ENCODE measurements around the gene FABP3. TPM values are rescaled to one million over a fixed set of nuclear protein-coding genes. Genes with fewer than 3 reads are reported as not detected.

FABP3 gene
- polyA plus RNA-seq (2014; cell fraction: cytosol; rRNA removed) = 1.2 and 7.3 TPM in 2 replicates
- polyA plus RNA-seq (2014; cell fraction: nucleus; rRNA removed) = 0.74 TPM in 1 of 2 replicates, not detected in the other

DNA sequence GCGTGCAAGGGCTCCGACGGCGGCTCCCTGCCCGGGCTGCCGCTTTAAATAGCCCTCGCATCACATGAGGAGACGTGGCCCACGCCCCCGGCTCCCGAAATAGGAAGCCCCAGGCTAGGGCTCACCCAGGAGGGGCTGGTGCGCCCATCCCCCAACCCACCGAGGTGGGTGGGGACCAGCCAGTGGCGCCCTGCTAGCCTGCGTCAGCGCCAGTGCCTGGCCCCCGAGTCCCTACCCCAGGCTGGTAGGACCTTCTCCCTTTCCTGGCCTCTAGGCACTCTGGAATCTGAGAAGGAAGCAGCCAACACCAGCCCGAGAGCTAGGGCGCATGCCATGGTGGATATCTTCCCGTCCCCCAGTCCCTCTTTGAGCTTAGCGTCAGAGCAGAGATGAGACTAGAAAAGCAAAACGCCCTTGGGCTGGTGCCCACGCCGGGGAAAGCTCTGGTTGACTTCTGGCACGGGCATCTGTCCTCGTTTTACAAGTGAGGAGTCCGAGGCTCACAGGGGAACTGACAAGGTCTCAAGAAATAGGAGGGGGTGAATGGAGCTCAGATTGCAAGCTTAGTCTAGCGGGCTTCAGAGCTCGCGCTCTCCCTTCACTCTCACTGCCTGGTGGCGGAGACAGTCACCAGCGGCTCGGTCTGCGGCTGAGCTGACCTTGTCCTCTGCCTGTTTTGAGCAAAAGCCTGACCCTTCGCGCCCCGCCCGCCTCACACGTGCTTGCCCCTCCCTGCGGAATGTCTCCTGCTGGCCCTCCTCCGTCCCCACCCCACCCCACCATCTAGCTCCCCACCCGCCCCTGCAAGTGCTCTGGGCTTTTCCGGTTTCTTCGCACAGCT lies at the start of gene FABP3:
FABP3 (minus strand) TSS at position 21 of the 841 bp plus-strand sequence. CDS start 62 bp downstream, outside the sequence.
- peak; percentile 53 for DNase-seq (ENCODE audit: low spot score)

DNA sequence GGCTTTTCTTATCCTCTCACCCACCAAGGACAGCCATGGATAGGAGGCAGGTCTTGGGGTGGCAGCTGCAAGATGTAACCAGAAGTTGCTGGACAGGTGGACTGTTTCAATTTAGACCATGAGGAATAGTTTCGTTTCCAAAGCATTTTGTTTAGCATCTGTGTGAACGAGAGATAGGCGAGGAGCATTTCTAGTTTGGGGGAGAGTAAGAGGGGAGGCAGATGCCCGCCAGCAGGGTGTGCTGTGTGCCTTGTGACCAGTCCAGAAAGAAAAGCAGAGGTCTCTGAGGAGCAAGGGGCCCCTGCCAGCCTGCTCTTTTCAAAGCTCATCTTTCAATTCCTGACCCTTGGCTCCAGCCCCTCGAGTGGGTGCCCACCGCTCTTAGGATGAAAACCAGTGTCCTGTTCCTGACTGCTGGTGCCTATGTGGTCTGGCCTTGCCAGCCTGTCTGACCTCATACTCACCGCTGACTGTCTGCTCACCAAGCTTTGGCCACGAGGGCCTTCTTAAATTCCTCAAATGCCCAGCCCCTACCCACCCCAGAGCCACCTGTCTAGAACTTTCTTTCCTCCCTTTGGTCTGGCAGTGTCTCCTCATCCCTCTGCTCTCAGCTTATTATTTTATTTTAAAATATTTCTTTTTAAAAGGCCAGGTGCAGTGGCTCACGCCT lies 48.6 kb upstream of the FABP3 start:
- peak; percentile 32 for DNase-seq (ENCODE audit: low spot score)

DNA sequence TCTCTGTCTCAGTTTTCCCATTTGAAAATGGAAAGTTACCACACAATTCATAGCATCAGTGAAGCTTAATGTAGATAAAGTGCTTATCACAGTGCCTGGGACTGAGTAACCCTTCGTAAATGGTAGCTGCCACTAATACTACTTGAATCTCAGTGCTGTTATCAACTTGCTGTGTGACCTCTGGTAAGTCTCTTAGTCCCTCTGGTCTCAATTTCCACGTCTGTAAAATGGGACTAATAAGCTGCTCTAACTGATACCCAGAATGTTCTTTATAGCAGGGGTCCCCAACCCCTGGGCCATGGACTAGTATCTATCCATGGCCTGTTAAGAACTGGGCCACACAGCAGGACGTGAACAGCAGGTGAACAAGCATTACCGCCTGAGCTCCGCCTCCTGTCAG lies 47.8 kb upstream of the FABP3 start:
- no peak for DNase-seq (ENCODE audit: low spot score)

DNA sequence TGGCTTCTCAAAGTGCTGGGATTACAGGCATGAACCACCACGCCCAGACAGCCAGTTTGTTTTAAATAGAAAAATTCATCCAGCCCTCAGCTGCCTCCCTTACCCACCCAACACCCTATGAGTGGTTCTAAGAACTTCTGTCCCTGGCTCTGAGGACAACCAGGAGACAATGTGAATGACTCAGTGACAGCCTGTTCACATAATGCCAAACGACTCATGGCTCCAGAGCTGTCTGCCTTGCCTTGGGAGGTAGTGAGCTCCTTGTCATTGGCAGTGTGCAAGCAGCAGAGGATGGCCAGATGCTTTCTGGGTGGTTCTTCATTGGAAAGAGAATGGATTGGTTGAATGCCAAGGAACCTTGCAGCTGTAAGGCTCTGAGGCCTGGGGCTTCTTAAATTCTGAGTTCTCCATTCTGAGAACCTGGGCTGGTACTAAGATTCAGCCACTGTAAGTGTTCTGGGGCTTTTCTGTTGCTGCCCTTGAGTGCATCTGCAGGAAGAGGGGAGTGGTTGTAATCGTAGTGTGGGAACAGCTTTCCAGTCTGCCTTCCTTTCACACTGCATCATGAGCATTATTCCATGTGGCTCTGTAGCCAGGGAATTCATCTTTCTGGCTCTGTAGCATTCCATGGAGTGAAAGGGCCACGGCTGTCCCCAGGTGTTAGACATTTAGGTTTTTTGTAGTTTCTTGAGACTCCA lies 45.9 kb upstream of the FABP3 start:
- no peak for DNase-seq (ENCODE audit: low spot score)

DNA sequence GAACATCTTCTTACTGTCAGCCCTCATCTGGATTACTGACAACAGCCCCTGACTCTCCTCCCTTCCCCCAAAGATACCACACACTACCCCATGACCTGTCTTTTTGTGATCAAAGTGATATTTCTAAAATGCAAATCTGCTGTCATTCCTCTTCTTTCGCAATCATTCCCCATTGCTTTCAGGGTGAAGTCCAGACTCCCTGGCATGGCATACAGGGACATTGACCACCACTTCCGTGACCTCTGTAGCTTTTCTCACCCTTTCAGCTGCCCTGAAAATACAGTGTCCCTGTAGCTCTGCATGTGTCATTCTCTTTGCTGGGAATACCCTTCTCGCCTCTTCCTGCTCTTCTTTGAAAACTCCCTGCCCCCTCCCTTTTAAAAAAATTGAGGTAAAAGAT lies 44.3 kb upstream of the FABP3 start:
- DNase-seq (ENCODE audit: low spot score) = no peak

DNA sequence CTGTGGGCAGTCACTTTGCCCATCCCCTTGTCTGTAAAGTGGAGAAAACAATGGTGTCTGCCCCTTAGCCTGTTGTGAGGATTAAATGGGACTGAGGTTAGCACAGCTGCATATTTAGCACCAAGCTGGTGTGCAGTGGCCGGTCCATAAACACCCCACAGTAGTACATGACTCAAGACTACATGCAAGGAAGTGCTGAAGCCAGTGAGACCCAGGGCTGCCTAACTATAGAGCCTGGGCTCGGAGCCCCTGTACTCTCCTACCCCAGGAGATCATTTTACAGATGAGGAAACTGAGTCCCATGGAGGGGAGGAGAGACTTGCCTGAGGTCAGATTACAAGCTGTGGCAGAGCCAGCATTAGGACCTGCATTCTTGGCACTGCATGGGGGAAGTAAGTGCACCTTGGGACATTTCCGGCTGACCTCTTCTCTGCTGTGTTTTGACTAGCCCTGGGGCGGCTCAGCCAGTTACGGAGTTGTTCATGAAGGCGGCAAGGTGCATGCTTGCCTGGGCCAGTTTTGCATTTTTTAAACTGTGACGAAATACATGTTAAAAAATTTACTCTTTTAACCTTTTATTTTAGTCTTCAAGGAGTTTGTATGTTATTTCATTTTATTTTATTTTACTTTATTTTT lies 43.3 kb upstream of the FABP3 start:
- no peak for DNase-seq (ENCODE audit: low spot score)

DNA sequence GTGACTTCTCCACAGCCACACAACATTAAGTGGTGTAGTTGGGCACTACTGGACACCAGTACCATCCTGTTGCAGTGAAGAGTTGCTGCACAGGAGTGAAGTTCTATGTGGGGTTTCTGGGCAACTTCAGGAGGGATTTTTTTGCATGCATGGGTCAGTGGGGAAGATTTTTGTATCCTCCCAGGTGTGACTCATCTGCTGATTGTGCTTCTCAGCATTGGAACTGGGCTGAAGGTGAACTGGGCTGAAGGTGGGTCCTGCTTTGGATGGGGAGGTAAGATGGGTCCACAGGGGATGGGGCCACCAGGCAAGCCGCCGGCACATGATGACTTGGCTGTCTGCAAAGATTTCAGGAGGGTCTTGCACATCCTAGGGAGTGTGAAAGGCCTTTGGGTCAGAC lies 42.8 kb upstream of the FABP3 start:
- no peak for DNase-seq (ENCODE audit: low spot score)

DNA sequence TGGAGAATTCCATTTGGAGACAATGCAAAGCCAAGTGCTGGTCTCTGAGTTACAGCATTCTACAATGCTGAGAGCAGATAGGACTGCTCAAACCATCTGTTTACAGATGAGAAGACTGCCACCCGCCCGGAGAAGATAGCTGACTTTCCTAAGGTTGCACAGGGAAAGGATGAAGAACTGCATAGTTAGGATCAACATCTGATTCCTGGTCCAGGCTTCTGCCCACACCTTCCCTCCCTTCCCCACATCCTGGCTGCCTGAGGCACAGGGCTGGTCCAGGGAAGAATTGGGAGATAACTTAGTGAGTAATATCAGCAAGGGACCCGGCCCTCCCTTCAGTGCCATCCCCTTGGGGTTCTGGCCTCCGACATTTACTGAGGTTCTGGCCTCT lies 42.1 kb upstream of the FABP3 start:
- DNase-seq (ENCODE audit: low spot score) = no peak

DNA sequence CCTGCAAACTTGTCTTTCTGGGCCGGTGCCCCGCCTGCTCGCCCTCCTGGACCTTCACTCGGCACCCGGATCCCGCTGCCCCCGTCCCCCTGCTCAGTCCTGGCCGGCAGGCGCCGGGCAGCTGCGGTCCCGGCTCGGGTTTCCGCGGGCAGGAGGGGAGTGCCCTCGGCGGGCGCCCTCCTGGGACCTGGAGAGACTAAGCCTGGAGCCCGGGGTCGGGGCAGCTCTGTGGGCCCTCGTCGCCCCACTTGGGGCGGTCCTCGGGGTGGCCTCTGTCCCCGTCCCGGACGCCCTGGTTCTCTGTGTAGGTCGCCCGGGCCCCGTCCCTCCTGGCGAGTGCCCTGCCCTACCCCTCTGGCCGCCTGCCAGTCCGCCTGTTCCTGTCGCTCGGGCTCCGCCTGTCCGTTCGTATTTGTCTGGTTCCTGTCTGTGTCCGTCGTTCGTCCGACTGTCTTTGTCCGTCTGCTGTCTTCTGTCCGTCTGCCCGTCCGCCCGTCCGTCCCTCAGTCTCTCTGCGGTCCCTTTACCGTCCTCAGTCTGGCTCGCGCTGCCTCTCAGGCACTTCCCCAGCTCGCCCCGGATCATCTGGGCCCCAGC lies 40.6 kb upstream of the FABP3 start:
- no peak for DNase-seq (ENCODE audit: low spot score)

DNA sequence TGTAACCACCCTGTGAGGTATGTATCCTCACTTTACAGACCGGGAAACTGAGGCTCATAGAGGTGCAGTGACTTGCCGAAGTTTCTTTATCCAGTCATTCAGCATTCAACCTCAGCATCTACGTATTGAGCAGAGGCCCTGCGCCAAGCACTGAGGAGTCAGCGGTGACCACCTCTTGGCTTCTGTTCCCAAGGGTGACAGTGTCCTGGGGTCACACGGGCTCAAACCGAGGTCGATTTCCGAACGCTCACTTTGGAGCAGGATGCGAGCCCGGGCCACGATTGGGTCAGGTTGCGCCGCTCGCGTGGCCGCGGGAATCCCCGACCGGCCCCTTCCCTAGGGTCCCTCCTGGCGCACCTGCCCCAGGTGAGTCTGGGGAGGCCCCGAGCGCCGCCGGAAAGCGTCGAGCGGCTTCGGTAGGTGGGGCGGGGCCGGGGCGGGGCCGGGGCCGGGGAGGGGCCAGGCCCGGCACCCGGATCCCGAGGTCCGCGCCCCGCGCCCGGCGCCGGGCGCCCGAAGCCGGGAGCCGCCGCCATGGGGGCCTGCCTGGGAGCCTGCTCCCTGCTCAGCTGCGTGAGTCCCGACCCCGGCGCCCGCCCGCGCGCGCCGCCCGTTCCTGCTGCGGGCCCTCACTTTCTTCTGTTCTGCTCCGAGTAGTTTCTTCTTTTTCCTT lies 40.0 kb upstream of the FABP3 start, which contains the start of gene SERINC2:
SERINC2 (plus strand) TSS at position 482 of the 673 bp plus-strand sequence; CDS start at position 535, 53 bp downstream.
- DNase-seq (ENCODE audit: low spot score) = no peak

DNA sequence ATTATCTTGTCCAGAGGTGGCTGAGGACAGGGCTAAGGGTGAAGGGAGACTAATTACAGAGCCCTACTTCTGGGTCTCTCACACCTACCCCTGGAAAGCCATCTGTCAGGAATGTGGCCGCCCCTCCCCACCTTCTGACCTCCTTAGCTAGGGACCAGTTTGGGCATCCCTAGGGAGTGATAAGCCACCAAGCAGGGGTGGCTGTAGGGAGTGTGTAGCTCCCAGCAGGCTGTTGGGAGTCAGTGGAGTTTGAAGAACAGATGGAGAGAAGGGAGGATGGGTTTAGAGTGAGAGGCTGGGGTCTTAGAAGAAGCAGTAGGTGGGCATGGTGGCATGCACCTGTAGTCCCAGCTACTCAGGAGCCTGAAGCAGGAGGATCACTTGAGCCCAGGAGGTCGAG lies 39.3 kb upstream of the FABP3 start:
- DNase-seq (ENCODE audit: low spot score) = no peak

DNA sequence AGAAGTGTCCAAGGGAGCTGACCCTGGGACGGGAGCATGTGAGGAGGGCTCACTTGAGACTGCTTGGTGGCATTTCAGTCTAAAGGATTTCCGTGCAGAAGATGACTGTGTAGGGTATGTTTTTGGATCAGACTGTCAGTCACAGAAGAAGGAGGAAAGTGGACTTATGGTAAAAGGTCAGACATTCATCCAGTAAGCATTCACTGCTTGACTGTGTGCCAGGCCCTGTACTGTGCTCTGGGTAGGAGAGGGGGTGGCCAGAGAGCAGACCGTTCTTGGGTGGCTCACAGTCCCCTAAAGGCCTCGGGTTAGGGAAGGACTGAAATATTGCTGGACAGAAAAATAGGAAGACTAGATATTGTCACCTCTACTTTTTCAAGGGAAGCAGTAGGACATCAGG lies 38.0 kb upstream of the FABP3 start:
- no peak for DNase-seq (ENCODE audit: low spot score)

DNA sequence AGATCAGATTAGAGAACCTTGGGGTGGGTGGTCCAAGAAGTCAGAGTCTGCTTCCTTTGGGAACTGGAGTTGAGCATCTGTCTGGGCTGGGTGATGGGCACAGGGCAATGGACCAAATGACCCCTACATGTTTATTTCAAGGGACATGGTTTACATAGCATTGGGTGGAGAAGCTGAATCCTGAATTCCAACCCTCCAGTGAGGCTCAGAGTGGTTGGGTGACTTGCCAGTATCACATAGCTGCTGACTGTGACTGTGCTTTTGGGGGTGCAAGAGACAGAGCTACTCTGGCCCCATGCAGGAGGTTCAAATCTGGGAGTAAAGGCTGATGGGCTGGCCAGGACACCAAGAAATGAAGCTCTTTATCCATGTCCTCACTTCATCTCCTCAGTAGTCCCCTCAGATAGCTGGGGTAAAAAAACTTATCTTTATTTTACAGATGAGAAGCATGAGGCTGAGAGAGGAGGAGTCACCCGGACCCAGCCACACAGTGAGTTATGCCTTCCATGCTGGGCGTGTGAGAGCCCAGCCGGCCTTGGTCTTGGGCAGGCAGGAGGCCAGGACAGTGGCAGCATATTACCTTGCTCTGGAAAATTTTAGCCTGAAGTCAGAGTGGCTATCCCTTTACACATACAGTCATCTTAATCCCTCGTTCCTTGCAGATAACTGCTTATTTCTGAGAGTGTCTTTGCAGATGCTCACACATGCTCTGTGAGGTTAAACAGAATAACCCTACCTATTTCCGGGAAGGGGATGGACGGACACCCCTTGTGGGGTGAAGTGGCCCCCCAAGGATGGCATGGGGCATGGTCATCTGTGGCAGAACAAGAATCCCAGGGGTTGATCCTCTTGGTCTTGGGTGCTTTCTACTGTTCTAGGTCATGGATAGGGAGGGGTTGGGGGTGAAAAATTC lies 37.3 kb upstream of the FABP3 start:
- no peak for DNase-seq (ENCODE audit: low spot score)

DNA sequence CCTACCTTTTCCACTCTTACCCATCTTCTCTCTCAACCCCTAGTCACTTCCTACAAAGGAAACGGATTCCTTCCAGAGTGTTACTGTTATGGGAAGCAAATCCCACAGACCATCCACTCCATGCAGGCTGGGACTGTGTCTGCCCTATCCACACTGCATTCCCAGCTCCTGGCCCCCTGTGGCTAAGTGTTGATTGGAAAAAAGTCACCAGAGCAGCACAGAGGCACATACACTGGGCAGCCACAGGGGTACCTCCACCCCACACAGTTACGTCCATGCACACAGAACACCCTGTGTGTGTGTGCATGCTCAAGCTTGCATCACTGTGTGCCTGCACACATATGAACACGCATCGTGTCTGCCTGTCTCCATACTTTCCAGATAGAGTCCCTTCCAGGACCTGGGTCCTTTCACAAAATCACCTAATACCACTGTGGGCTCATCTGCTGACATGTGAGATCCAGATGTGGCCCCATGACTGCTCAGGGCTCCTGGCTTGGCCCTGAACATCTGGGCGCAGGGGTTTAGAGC lies 36.0 kb upstream of the FABP3 start:
- DNase-seq (ENCODE audit: low spot score) = no peak

DNA sequence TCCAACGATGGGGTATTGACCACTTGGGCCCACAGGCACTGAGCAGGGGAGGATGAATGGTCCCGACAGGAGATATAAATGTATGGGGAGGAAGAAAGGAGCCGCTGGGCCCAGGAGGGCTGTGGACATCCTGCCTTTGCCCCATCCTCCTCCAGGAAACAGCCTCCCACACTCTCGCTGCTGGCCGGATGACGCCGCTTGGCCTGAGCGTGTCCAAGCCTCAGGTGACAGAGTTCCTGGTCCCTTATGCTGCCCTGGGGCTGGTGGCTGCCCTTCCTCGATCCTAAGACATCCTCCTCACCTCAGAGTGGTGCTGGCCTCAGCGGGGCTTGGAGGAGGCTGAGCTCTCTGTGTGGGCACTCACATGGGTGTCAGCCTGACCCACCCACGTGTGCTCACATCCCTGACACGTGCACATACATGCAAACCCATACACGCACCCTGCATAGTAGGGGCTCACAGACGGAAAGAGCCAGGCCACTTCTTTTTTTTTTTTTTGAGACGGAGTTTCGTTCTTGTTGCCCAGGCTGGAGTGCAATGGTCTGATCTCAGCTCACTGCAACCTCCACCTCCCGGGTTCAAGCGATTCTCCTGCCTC lies 34.3 kb upstream of the FABP3 start:
- DNase-seq (ENCODE audit: low spot score) = no peak

DNA sequence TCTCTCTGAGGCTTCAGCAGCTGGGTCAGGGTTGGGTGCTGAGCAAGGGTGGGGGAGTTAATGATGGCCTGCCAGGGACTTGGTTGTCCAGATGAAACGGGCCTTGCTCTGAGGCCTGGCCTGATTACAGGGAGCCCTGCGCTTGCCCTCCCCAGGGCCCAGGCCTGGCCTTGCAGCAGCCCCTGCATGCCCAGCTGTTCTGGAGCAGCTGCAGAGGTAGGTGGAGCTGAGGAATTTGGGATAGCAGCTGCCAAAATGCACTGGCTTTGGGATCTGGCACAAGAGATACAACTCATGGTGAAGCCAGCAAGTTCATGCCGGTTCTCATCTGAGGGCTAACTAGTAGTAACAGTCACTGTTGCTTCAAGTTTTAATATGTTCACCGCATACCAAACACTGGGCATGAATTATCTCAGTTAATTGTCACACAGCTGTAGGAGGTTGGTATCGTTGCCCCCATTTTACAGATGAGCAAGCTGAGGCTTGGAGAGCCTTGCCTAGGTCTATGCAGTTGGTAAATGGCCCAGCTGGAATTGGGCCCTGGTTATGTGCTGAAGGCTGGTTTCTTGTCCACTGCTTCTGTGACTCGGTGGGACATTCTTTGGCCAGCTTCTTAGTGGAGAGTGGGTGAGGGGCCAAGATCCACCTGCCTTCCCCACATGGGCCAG lies 32.8 kb upstream of the FABP3 start:
- DNase-seq (ENCODE audit: low spot score) = no peak

DNA sequence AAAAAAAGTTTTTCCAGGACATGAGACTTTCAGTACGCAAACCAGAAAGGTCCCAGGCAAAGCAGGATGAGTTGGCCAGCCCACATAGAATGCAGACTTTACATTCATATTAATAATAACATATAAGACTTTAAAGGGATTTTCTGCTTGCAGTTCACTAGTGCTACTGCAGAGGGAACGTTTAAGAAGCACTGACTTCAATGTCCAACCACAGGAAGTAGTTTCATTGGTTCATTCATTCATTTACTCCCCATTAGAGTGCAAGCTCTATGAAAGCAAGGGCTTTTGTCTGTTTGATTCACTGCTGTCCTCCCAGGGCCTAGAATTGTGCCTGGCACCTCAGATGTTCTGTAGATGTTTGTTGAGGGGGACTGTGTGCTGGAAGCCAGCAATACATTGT lies 28.4 kb upstream of the FABP3 start:
- no peak for DNase-seq (ENCODE audit: low spot score)

DNA sequence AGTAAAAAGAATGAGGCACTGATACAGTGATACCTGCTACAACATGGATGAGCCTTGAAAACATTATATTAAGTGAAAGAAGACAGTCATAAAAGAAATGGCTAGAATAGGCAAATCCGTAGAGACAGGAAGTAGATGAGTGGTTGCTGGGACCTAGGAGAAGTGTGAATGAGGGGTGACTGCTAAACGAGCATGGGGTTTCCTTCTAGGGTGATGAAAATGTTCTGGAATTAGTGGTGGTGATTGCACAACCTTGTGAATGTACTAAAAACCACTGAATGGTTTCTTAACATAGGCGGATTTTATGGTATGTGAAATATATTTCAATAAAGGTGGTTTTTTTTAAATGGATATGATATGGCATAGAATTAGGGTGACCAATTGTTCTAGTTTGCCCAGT lies 27.5 kb upstream of the FABP3 start:
- no peak for DNase-seq (ENCODE audit: low spot score)
